ENCODE data around the gene SCRN1.
"Not testable (repeated sequence)": the region's sequence is repeated elsewhere in the genome, so short reads cannot be mapped to it uniquely, and the experiment has no call there.

SCRN1 gene

GRCh38 chr7:29968683-29969395, 20.8 kb downstream of the SCRN1 start:
- no peak for DNase-seq (ENCODE audit: low read depth in 3 of 3)

- DNase-seq (ENCODE audit: low read depth in 3 of 3): no peak
Measured at GRCh38 chr7:29965030-29965429, 24.6 kb downstream of the SCRN1 start.

DNA sequence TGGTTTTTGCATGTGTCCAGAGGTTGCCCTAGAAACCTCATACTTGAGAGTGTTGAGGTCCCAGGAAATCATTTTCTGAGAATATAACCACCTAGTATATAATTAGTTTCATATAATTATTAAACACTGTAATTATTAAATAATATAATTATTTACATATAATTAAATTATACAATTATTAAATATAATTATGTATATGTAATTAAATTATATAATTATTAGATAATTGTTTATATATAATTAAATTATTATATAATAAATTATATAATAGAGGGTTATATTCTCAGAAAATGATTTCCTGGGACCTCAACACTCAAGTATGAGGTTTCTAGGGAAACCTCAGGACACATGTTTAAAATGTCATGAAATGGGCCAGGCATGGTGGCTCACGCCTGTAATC, 27.6 kb downstream of the SCRN1 start:
- no peak for DNase-seq (ENCODE audit: low read depth in 3 of 3)

GRCh38 chr7:29961611-29962010, 28.0 kb downstream of the SCRN1 start:
- not testable (repeated sequence) for DNase-seq (ENCODE audit: low read depth in 3 of 3)

DNA sequence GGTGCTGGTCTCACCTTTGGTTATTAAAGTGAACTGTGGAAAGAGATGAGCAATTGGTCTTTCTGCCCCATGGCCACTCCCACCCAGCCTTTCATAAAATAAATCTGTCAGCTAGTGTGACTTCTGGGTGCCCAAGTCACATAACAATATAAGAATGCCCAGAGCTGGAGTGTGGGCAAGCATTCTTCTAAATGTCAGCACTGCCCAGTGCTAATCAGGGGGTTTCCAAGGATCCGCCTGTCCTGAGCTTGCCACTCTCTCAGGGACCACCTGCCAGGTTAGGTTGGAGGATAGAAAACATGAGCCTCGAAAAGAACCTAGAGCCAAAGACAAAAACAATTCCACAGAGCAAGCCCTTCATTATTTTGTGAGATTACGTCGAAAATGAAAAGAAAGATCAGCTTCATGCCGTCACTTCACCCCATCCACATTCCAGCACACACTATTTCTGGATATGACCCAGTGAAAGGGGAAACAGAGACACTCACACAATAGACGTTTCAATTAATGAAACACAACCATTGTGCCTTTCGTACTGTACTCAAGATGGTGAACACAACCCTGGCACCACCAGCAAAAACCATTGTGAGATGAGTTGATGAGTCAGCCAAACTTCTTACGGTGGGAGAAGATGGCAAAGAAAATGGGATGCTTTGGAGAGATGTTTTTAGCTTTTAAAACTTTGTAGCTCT, 30.8 kb downstream of the SCRN1 start:
- no peak for DNase-seq (ENCODE audit: low read depth in 3 of 3)

DNA sequence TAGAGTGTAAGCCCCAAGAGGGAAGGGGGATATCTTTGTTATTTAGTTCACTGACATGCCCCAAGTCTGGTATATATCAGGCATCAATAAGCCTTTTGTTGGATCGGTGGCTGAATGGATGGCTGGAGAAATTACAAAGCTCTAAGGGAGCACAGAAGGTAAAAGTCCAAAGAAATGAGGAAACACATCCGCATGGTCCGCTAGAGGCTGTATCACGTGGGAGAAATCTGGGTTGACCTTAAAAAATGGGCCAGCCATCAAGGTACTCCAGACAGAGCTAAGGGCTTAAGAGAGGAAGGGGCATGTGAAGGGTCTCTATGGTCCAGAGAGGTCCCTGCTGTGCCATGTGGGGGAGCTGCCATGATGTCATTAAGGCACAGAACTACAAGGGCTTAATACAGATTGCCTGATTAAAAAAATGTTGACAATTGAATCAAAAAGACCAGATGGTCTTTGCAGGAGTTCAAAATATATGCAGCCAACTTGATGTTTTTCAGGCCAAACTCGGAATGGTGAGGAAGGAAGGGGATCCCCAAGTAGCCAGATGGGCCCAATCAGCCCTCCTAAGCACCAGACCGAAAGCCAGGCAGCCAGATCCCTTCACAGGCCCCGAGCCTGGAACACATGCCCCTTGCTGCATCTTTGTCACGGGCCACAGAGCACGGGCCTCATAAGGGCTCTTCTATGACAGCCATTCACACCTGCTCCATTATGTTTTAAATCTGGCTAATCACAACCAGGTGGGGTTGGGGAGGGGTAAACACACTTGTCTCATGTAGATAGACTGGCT, 31.9 kb downstream of the SCRN1 start:
- no peak for DNase-seq (ENCODE audit: low read depth in 3 of 3)

DNA sequence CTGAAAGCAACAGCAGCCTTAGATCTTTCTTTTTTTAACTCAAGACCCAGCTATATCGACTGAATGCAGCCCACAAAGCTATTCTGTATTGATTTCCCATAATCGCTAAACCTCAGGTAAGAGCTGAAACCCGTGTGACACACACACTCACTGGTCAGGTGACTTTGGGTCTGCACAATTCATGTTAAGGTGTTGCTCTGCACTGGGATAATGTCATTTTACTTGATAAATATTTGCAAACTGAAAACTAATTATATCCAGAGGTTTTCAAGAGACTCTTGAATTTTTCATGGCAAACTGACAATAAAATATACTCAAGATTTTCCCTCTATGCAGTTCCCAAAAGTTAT, 33.1 kb downstream of the SCRN1 start:
- no peak for DNase-seq (ENCODE audit: low read depth in 3 of 3)

DNA sequence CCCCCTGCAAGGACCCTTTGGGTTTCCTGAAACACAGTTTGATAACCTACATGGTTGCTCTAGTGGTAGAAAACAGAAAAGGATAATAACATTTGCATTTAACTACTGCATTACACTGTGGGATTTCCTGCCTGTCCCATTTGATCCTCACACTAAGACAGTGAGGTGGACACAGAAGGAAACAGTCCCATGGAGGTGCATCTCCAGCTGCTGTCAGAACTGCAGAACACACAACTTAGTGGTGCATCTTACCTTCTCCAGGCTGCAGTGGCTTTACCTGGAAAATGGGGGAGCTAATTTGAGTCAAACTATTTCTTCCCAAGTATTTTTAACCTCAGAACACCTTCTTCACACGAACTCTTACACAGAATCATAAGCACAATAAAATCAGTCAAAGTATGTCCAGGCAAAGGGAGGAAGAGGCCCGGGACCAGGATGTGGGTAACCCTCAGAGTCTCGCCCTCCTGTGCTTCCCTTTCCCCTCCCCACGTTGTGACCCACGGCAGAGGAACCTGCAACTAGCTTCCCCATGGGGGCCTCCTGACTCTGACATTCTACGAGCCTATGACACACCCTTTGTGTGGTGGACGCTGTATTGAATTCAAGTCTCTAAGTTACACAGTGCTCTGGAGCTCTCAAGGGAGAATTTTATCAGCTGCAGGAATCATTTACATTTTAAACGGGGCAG, 33.7 kb downstream of the SCRN1 start:
- DNase-seq (ENCODE audit: low read depth in 3 of 3): no peak

DNA sequence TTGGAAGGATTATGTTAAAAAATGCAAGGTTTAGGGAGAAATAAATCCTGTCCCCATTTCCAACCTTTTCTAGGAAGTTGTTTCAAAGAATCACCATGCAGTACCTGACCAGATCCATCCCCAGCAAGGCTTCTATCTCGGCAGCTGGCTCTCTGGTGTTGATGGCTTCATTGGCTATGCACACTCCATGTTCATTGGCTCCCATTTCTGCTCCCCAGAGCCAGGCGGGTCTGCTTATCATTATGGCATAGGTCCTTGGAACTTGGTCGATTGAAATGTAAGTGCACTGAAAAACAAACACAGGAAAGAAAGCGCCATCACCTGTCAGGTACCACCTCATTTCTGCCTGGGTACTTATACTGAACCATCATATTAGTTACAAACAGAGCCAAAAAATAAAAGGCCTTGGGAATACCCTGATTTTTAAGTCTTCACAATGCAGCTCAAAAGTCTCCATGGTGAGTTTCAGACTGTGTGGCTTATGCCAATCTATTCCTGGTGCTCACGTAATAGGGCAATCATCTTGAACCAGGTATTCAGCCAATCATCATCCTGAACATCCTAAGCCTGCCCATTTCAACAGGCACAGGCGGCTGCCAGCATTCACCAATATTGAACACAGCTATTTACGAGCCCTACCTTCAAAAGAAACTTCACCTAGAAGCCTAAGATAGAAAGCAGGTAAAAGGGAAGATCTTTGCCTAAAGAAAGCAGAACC, 34.4 kb downstream of the SCRN1 start:
- DNase-seq (ENCODE audit: low read depth in 3 of 3): no peak

- DNase-seq (ENCODE audit: low read depth in 3 of 3): no peak
Measured at GRCh38 chr7:29953726-29954347, 35.8 kb downstream of the SCRN1 start.

DNA sequence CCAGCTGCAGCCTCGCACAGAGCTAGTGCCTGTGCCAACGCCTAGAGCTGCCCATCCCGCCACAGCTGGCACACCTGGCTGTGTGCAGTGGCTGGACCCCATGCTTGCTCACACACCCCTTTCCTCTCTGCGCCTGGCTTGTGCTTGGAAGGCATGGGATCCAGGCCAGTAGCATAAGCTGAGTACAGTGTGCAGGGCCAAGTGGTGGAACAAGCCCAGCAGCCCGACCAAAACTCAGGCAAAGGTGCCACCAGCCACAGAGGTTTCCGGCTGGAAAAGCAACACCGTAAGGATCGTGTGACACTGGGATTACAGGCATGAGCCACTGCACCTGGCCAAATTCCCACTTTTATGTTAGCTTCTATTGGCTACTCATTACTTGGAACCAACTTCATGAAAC, 38.4 kb downstream of the SCRN1 start:
- DNase-seq (ENCODE audit: low read depth in 3 of 3): no peak

GRCh38 chr7:29950480-29950879, 39.1 kb downstream of the SCRN1 start:
- no peak for DNase-seq (ENCODE audit: low read depth in 3 of 3)

DNA sequence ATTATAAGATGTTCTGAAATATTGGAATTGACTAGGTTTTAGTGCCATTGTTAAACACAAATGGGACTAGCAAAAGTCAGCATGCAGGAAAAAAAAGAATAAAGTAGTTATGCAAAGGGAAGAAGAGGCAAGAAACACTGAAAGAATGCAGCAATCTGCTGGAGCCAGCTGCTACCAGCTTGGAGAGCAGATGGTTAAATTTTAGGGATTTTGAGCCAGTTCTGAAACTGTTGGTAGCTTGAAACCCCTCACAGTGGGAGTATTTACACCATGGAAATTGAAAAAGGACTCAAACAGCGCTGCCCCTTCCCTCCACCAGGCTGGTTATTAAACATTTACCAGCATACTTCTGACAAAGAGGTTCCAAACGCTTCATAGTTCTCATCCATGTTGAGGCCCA, 41.0 kb downstream of the SCRN1 start:
- no peak for DNase-seq (ENCODE audit: low read depth in 3 of 3)

DNA sequence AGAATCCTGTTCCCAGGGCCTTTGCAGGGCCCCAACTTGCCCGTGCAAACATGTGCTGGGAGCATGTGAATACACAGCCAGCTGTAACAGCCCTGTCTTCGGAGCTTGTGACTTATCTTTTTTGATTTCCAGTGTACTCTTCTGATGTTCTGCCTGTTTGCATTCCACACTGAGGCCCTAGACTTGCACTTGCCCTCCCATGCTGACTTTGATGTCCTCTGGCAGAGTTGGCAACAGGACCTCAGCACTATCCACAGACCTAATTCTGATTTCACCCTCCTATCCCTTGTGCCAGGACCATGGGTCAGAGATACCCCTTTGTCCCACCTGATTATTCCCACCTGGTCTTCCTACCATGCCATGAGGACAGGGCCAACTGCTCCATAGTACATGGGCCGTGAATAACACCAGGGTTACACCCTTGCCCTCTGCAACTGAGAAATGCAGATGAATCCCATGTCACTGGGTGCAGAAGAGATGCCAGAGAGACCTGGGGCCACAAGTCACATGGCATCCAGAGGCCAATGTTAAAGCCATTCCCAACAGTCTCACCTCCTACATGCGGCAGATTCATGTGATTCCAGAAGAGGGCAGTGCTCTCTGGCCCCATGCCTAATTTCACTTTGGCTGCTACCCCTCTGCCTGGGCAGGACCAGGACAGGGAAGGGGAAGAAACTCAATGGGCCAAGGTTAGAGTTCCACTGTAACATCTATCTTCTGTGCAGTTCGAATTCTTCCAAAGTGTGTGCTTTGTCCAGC, 43.0 kb downstream of the SCRN1 start:
- DNase-seq (ENCODE audit: low read depth in 3 of 3): no peak

- no peak for DNase-seq (ENCODE audit: low read depth in 3 of 3)
Measured at GRCh38 chr7:29945259-29945809, 44.3 kb downstream of the SCRN1 start.

DNA sequence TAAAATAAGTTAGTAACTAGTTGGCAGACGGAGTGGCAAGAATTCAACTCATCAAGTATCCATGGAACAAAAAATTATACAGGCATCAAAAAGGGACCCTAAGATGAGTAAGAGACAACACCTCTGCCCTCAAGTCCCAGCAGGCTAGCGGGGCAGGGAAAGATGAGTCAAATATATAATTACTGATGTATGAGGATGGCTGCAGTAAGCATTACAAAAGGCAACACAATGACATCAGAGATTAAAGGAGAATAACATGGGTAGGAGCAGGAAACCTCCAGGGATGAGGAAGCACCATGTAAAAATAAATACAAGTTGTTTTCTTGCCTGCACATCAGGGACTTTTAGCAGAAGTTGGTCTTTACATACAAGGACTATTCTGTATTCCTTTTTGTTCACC, 49.4 kb downstream of the SCRN1 start:
- DNase-seq (ENCODE audit: low read depth in 3 of 3): no peak

DNA sequence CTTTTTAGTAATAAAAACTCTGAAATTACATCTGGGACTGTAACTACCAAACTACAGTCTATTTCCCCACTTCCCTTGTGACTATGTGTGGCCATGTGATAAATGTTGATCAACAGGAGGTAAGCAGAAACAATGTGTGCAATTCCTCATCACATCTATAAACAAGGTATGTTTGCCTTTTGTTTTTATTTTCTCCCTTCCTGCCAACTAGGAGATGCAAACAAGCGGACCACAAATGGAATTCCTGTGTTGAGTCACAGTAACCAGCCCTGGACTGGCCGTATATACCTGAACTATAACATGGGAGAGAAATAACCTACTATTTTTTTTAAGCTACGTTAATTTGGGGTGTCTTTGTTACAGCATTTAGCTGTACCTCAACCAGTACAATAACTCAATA, 52.5 kb downstream of the SCRN1 start:
- no peak for DNase-seq (ENCODE audit: low read depth in 3 of 3)

GRCh38 chr7:29935111-29935510, 54.5 kb downstream of the SCRN1 start:
- DNase-seq (ENCODE audit: low read depth in 3 of 3): no peak

DNA sequence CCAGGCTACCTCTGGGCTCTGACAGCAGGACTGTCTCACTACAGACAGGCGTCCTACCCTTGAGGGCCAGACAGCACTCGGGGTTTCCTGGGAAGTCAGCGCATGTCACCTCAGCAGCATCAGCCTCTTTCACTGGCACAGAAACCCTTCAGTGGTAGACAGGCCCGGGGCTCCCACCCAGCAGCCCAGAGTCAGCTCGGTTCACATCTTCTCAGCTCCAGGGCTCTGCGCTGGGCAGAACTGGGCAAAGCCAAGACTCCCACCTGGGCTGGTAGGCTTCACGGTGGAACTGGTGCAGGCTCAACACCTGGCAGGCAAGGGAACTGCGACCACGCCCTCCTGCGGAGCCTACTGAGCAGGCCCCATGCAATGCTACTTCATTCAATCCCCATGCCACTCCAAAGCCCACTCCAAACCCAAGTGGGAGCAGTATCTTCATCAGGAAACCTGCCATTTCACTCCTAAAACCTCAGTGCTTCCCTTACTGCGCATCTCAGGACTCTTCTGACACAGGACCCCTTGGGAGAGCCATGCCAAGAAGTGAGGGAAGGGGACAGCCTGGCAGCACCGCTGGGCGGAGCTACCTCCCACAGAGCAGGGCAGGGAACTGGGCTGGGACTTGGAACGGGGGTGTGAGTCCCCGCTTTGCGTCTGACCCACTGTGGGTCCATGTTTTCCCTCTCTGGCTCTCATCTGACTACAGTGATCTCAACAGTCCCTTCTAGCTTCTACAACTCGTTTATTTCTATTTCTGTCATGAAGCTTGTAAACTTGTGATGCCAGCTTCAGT, 60.4 kb downstream of the SCRN1 start:
- no peak for DNase-seq (ENCODE audit: low read depth in 3 of 3)
